ENCODE measurements around the gene FAAP20.

Gene FAAP20

GRCh38 chr1:2194319-2194897, at the start of gene FAAP20:
Gene FAAP20, minus strand, starts transcription at chr1:2194772. Its CDS starts 23 bp downstream, at chr1:2194749.
- peak; percentile 39 for DNase-seq (ENCODE audit: low spot score)

DNA sequence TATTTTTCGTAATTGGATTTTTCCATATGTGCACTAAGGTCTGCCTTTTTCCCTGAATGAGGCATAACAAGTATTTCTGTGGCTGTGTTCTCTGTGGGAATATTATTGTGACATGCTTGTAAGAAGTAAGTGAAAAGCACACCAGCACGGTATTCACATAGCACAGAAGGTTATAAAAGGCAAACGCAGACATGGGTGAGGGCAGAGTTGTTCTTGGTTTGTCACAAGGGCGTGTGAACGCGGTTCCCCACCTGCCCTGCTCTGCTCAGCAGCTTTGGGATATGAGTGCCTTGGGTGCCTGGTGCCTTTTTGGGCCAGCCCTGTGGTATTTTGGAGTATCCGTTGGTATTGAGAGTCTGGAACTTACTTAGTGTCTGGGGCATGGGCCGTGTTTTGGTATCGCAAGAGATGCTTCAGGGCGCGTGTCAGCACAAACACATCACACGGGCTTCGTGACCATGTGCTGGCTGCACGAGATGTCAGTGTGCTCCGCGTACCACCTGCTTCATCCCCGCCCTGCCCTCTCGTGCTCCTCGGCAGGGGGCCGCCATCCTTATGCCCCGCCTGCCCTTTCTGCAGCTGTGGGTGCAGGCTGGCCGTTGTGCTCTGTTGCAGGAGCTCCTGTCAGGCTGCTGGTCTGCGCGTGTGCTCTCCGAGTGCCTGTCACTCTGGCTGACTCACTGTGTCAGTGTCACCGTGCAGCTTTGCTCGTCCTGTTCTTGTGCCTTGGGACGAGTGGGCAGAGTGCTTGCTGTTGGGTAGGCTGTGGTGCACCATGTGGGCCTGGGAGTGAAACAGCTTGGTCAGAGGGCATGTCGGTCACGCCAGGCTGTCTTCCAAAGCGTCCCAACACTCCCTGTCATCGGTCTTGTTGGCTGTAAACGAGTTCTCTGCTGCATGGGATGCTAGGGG, 48.5 kb upstream of the FAAP20 start:
- peak; percentile 56 for DNase-seq (ENCODE audit: low spot score)

GRCh38 chr1:2241820-2242219, 47.2 kb upstream of the FAAP20 start:
- no peak for DNase-seq (ENCODE audit: low spot score)

DNA sequence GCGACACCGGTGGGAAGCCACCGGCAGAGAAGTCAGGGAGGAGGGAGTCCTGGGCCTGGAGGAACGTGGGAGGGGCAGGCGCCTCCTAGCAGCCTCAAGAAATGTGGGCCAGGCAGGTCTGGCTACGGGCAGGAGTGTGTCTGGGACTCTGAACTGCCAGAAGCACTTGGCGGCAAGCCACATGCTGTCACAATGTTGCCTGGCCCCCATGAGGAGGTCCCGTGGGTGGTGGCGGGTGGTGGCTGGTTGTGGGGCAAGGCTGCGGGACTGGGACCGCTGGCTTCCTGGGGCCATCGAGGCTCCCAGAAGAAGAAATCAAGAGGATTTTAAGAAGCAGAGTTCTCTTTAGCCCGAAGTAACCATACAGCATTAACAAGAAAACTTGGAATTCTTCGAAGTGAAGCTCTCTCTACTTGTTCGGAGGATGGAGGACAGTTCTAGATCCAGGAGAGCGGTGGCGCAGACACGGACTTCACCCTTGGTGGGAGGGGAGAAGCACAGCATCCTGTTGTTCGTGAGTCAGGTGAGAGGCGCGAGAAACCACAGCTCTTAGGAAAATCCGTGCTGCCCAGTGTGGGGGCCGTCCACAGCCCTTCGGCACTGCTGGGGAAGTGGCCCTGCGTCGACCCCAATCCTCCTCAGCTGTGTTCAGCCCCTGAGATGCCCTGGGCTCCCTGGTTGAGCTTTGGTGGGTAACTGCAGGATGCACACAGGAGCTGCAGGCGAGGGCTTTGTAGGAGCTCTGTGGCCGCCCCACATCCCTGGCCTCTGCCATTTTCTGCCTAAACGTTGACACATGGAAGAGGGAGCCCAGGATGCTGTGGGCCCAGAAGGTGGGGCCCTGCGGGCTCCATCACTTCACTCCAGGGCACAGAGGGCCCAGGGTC, 45.9 kb upstream of the FAAP20 start:
- DNase-seq (ENCODE audit: low spot score), result peak; percentile 63

GRCh38 chr1:2239384-2239985, 44.9 kb upstream of the FAAP20 start:
- DNase-seq (ENCODE audit: low spot score), result no peak

- no peak for DNase-seq (ENCODE audit: low spot score)
Measured at GRCh38 chr1:2239013-2239370, 44.4 kb upstream of the FAAP20 start.

- no peak for DNase-seq (ENCODE audit: low spot score)
Measured at GRCh38 chr1:2238361-2239012, 43.9 kb upstream of the FAAP20 start.

- peak; percentile 36 for DNase-seq (ENCODE audit: low spot score)
Measured at GRCh38 chr1:2237773-2238172, 43.2 kb upstream of the FAAP20 start.

GRCh38 chr1:2236695-2237677, 42.4 kb upstream of the FAAP20 start:
- no peak for DNase-seq (ENCODE audit: low spot score)

GRCh38 chr1:2235300-2235998, 40.9 kb upstream of the FAAP20 start:
- no peak for DNase-seq (ENCODE audit: low spot score)

DNA sequence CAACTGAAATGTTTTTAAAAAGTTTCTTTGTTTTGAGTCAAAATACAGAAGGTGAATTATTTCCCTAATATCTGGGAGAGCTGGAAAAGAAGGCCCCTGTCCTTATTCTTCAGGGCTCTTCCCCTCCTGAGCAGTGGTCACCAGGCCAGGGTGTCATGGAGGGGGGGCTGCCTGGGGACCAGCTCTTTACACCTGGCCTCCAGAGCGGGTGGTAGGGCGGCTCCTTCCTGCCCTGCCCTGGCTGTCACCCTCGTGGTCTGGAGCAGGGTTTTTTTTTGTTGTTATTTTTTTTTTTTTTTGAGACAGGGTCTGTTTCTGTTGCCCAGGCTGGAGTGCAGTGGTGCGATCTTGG, 40.2 kb upstream of the FAAP20 start:
- no peak for DNase-seq (ENCODE audit: low spot score)

DNA sequence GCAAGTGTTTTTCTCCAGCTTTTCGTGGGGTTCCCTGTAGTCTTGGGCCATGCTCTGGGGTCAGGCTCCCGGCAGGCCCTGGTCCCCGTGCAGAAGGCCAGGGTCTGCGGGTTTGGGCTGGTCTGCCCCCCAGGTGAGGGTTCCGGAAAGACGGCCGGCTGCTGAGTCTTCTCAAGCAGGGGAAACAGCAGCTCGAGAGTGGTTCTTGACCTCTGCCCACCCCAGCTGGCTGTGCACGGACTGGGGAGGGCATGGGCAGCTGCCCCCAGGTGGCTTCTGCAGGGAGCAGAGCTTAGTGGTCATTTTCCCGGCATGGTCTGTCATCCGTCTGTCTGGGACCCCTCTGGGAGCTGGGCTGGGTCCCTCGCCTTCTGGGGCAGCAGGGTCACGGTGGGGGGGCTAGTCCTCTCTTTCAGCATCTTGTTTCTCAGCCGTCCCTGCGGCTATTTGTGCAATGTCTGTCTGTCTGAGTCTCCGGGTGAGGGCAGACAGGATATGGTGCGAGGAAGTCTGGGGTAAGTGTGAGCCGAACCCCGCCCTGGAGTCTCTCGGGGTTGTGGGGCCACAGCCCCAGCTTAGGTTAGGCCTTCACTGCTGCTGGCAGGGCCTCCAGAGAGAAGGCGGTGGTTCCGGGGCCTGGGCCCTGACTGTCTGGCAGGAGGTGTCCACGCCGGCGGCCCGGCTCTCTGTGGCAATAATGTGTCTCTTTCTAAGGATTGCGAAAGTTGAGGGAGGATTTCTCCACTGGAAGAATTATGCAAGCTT, 39.6 kb upstream of the FAAP20 start:
- peak; percentile 82 for DNase-seq (ENCODE audit: low spot score)

DNA sequence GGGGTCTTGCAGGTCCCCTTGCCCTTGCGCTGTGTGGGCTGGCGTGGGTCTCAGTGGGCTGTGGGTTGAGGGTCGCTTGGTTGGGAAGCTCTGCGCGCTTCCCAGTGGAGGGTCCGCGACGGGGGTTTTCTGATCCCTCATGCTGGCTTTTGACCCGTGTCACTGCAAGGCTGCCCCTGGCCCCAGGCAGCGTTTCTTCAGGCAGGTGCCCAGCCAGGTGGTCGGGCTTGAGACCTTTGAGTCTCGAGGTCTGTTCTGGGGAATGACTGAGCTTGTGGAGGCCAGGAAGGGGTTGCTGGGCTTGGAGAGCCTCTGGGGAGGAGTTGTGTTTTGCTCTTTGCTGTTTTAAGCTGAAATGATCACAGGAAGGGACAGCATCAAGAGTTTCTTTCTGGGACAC, 38.9 kb upstream of the FAAP20 start:
- no peak for DNase-seq (ENCODE audit: low spot score)

DNA sequence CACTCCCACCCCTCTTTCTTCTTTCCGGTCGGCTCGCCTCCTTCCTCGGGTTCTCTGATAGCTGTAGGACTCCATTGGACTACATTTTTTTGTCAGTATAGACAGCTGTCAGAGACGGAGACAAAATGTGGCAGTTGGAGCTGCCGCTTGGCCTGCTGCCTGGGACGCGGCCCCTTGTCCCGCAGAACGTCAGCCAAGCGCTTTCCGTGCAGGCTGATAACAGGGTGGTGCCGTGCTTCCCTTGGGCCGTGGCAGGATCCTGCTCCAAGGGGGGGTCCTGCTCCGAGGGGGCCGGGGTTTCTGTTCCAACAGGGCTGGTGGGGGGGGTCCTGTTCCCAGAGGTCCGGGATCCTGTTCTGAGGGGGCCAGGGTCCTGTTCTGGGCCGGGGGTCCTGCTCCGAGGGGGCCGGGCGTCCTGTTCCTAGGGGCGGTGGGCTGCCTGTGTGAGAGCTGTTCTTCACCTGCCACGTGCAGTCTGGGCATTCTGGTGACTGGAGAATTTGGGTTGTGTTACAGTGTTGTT, 38.4 kb upstream of the FAAP20 start:
- no peak for DNase-seq (ENCODE audit: low spot score)

DNA sequence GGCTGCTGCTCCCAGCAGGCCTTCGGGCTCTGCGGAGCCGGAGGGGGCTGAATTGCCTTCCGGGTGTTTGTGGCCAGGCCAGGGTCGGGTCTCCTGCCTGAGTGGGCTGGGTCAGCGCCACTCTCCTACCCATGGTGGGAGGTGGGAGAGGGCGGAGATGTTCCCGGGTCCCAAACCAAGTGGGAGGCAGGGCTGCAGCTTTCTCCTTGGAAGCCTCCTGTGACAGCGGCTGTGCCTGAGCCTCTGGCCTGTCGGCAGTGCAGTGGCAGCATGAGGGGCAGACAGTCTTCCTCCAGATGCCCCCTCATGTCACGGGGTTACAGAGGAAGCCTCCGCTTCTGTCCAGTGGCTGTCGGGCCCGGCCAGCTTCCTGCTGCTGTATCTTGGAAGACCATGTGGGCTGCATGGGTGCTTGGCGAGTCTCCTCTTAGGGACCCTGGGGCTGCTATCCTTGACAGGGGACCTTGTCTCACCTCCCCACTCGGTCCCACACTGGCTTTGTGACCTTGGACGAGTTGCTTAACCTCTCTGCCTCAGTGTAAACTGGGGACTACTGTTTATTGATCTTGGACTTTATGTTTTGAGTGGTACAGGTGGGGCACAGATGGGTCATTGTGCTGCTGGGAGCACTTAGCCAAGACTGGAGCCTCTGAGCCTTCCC, 37.8 kb upstream of the FAAP20 start:
- no peak for DNase-seq (ENCODE audit: low spot score)

DNA sequence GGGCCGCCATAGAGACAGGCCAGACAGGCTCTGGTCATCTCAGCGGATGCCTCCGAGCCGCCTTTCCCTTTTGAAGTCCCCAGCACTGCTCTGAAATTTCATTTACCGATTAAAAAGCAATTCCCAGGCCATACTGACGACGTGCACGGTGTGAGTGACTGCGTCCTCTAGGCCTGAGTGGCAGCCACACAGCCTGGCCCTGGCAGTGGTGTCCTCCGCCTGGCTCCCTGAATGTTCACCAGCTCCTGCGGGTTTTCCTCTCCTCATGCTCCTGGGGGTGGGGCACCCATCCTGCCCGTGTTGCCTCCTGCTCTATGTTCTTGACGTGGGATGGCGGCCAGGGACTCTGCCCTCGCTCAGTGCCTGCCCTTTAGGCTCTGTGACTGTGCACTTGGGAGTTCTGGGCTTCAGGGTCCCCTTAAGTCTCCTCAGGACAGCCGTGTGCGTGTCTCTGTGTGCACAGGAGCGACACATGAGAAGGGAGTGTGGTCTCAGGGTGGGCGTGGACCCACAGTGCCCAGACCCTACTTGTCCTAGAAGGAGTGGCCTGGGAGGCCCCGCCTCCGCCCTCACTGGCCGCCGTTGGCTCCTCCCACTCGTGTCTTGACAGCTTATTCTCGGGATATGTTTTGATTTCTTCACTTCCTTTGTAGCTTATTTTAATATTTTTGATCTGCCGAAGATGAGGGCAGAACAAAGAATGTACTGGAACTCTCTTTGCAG, 37.1 kb upstream of the FAAP20 start:
- DNase-seq (ENCODE audit: low spot score), result peak; percentile 75

DNA sequence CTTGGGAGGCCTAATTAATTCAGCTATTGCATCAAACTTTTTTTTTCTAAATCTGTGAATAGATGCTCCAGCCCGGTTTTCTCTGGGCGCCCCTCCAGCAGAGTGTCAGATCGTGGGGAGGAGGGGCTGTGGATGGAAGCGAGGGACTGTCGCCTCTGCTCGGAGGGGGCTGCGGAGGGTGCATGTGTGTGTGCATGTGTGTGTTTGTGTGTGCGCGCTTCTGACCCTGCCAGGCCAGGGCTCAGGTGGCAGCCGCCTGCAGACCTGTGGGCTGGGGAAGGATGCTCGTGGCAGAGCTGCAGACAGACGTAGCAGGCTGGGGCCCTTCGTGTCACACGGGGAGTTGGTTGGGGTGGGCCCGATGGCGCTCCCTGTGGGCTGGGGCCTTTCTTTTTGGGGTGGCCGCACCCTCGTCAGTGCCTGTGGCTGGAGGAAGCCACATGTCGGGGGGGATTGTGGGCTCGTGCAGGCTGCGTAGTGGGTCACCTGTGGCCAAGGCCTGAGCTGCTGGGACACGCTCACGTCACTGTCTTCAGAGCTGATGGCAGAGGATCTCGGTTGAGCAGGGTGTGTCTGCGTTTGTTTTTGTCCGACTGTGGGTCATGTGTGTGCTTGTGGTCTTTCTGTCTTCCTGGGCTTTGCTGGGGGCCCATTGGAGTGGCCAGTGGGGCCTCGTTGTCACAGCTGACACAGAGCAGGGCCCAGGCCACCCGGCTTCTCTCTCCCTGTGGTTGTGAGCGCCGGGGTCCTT, 36.4 kb upstream of the FAAP20 start:
- DNase-seq (ENCODE audit: low spot score), result peak; percentile 75

Data from pons (tissue), 1 donor.